ENCODE data around the gene DCAF5.

Gene DCAF5

GRCh38 chr14:69055999-69056788 lies 96.7 kb downstream of the DCAF5 start:
- H4K20me1 ChIP-seq = peaks cover 30% of the 10 kb centered on the region
- no peak overlapping the region for H3K4me3 ChIP-seq
- peaks cover 94% of the 10 kb centered on the region for H3K36me3 ChIP-seq
- H3K9me3 ChIP-seq = no peaks in the 10 kb centered on the region
- H3K9ac ChIP-seq = no peak overlapping the region
- H3K27ac ChIP-seq = no peak overlapping the region
- H3K4me2 ChIP-seq = no peak overlapping the region
- no peaks in the 10 kb centered on the region for H3K4me1 ChIP-seq
- no peaks in the 10 kb centered on the region for H3K27me3 ChIP-seq
- no peak for TF ChIP-seq Cebpa-rat (IDR thresholded peaks at IDR 0.05)

- Histone ChIP-seq H3K36me3 (peaks cover 87% of the 10 kb centered on the region), H3K4me3 (no peak overlapping the region), H3K9ac (no peak overlapping the region), H4K20me1 (peaks cover 38% of the 10 kb centered on the region), H3K4me2 (no peak overlapping the region), H3K27ac (no peak overlapping the region), H3K27me3 (no peaks in the 10 kb centered on the region), H3K4me1 (no peaks in the 10 kb centered on the region), H3K9me3 (no peaks in the 10 kb centered on the region)
- no peak for TF ChIP-seq Cebpa-rat (IDR thresholded peaks at IDR 0.05)
Observed at GRCh38 chr14:69055125-69055524, 97.8 kb downstream of the DCAF5 start.

GRCh38 chr14:69054030-69054429 lies 98.9 kb downstream of the DCAF5 start:
- Histone ChIP-seq H3K4me3 (no peak overlapping the region), H3K9ac (no peak overlapping the region), H3K4me1 (no peaks in the 10 kb centered on the region), H4K20me1 (peaks cover 28% of the 10 kb centered on the region), H3K9me3 (no peaks in the 10 kb centered on the region), H3K27ac (no peak overlapping the region), H3K36me3 (peaks cover 79% of the 10 kb centered on the region), H3K4me2 (no peak overlapping the region), H3K27me3 (no peaks in the 10 kb centered on the region)
- no peak for TF ChIP-seq Cebpa-rat (IDR thresholded peaks at IDR 0.05)

- no peaks in the 10 kb centered on the region for H3K9me3 ChIP-seq
- H3K4me2 ChIP-seq = no peak overlapping the region
- no peak overlapping the region for H3K27ac ChIP-seq
- H3K9ac ChIP-seq = no peak overlapping the region
- no peaks in the 10 kb centered on the region for H3K27me3 ChIP-seq
- H3K4me3 ChIP-seq = no peak overlapping the region
- H4K20me1 ChIP-seq = peaks cover 27% of the 10 kb centered on the region
- no peaks in the 10 kb centered on the region for H3K4me1 ChIP-seq
- H3K36me3 ChIP-seq = peaks cover 62% of the 10 kb centered on the region
- TF ChIP-seq Cebpa-rat (IDR thresholded peaks at IDR 0.05) = no peak
Observed at GRCh38 chr14:69052181-69052601, 100.7 kb downstream of the DCAF5 start.

- no peak for TF ChIP-seq Cebpa-rat (IDR thresholded peaks at IDR 0.05)
- Histone ChIP-seq H3K27ac (no peak overlapping the region), H3K4me2 (no peak overlapping the region)
Observed at GRCh38 chr14:69050240-69051184, 102.4 kb downstream of the DCAF5 start.

GRCh38 chr14:69049675-69050074 lies 103.2 kb downstream of the DCAF5 start:
- Histone ChIP-seq H3K4me2 (no peak overlapping the region), H3K9ac (no peak overlapping the region), H4K20me1 (peaks cover 27% of the 10 kb centered on the region), H3K9me3 (no peaks in the 10 kb centered on the region), H3K27ac (no peak overlapping the region), H3K4me1 (no peaks in the 10 kb centered on the region), H3K36me3 (peaks cover 38% of the 10 kb centered on the region), H3K4me3 (no peak overlapping the region), H3K27me3 (no peaks in the 10 kb centered on the region)
- no peak for TF ChIP-seq Cebpa-rat (IDR thresholded peaks at IDR 0.05)

More at GRCh38 chr14:69050240-69051184, 102.4 kb downstream of the DCAF5 start:
- Histone ChIP-seq H3K4me1 (no peaks in the 10 kb centered on the region), H3K27me3 (no peaks in the 10 kb centered on the region), H4K20me1 (peaks cover 27% of the 10 kb centered on the region), H3K4me3 (no peak overlapping the region), H3K9me3 (no peaks in the 10 kb centered on the region), H3K9ac (no peak overlapping the region), H3K36me3 (peaks cover 46% of the 10 kb centered on the region)

- Histone ChIP-seq H3K9me3 (no peaks in the 10 kb centered on the region), H3K27ac (no peak overlapping the region), H3K4me3 (no peak overlapping the region), H4K20me1 (peaks cover 27% of the 10 kb centered on the region), H3K9ac (no peak overlapping the region), H3K4me2 (no peak overlapping the region), H3K4me1 (no peaks in the 10 kb centered on the region), H3K36me3 (peaks cover 26% of the 10 kb centered on the region), H3K27me3 (no peaks in the 10 kb centered on the region)
- no peak for TF ChIP-seq Cebpa-rat (IDR thresholded peaks at IDR 0.05)
Observed at GRCh38 chr14:69048456-69048855, 104.5 kb downstream of the DCAF5 start.

GRCh38 chr14:69047255-69047654 lies 105.7 kb downstream of the DCAF5 start:
- TF ChIP-seq Cebpa-rat (IDR thresholded peaks at IDR 0.05) = no peak
- H3K4me3 ChIP-seq = no peak overlapping the region
- H3K9ac ChIP-seq = no peak overlapping the region
- no peak overlapping the region for H3K4me2 ChIP-seq
- no peak overlapping the region for H3K27ac ChIP-seq
- H3K9me3 ChIP-seq = no peaks in the 10 kb centered on the region
- no peaks in the 10 kb centered on the region for H3K4me1 ChIP-seq
- H3K27me3 ChIP-seq = no peaks in the 10 kb centered on the region
- peaks cover 19% of the 10 kb centered on the region for H4K20me1 ChIP-seq
- peaks cover 15% of the 10 kb centered on the region; the same call in 1 of the 2 replicates for H3K36me3 ChIP-seq

GRCh38 chr14:69046476-69046860 lies 106.5 kb downstream of the DCAF5 start:
- no peaks in the 10 kb centered on the region for H3K4me1 ChIP-seq

More at GRCh38 chr14:69046476-69046860, 106.5 kb downstream of the DCAF5 start:
- Histone ChIP-seq H3K27ac (no peak overlapping the region), H3K36me3 (peaks cover 9% of the 10 kb centered on the region; the same call in 1 of the 2 replicates), H3K4me3 (no peak overlapping the region), H3K4me2 (no peak overlapping the region), H3K9me3 (no peaks in the 10 kb centered on the region), H3K27me3 (no peaks in the 10 kb centered on the region), H3K9ac (no peak overlapping the region), H4K20me1 (peaks cover 11% of the 10 kb centered on the region)
- TF ChIP-seq Cebpa-rat (IDR thresholded peaks at IDR 0.05) = no peak

Data from BLaER1 (cell line).